ENCODE results near the gene RAD51B.
"Not testable (repeated sequence)": the region's sequence is repeated elsewhere in the genome, so short reads cannot be mapped to it uniquely, and the experiment has no call there.

RAD51B gene

DNA sequence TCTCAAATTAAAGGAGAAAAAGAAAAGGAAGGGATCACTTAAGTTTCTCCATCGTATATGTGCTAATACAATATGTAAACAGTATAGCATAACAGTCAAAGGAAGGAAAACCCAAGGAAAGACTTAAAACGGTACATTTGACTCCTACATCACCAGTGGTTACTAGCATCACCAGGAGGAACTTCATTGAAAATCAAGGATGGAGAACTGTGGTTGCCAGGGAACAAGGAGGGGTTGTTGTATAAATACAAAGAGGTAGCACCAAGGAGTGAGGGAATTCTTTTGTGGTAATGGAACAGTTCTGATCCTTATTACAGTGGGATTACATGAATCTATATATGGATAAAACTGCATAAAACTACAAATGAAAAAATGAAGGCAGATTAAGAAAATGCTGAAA, 4.8 kb upstream of the RAD51B start:
- H3K27ac ChIP-seq (ENCODE audit: low read length) = no peak overlapping the region
- no peaks in the 10 kb centered on the region for H3K27me3 ChIP-seq (ENCODE audit: control insufficient read depth, insufficient read depth, low read length)
- no peaks in the 10 kb centered on the region for H3K9me3 ChIP-seq (ENCODE audit: control insufficient read depth, low read depth, low read length)
- peak overlapping the region; percentile 87 for H3K9ac ChIP-seq (ENCODE audit: low read length)
- peak overlapping the region; percentile 73 for H3K4me3 ChIP-seq (ENCODE audit: low read length)
- peaks cover 31% of the 10 kb centered on the region for H3K36me3 ChIP-seq (ENCODE audit: control insufficient read depth, low read depth, low read length)
- H3K4me1 ChIP-seq (ENCODE audit: control insufficient read depth, low read depth, low read length) = peaks cover 7% of the 10 kb centered on the region

DNA sequence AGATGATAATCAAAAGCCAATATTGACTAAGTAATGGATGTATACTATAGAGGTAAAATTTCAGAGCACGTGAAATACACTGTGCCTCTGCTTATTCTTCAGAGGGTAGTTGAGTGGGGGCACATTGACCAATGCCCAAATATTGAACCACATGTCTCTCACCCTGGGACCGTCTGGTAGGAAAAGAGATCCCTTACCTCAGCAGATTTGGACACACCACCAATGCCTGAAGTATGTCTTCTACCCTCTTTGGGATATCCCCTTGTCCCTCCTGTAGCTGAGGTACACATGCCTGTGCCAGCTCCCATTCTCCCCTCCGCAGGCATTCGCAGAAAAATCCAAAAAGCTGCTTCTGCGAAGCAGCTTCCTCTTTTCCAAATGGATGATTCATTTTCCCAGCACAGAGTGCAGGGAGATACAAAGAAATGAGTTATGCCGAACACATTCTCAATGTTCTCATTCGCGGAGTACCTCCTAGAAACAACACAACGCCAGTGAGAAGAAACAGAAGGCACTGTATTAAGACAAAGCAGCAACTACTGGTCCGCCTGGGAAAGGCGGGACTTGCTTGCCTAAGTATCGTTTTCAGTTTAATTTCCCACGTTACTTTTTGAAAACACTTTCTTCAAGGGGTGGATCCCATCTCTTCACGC, 3.9 kb upstream of the RAD51B start:
- peaks cover 25% of the 10 kb centered on the region for H3K36me3 ChIP-seq (ENCODE audit: control insufficient read depth, low read depth, low read length)
- H3K4me3 ChIP-seq (ENCODE audit: low read length) = peak overlapping the region; percentile 73
- H3K9me3 ChIP-seq (ENCODE audit: control insufficient read depth, low read depth, low read length) = no peaks in the 10 kb centered on the region
- peak overlapping the region; percentile 21 for H3K27ac ChIP-seq (ENCODE audit: low read length)
- H3K9ac ChIP-seq (ENCODE audit: low read length) = peak overlapping the region; percentile 87
- H3K27me3 ChIP-seq (ENCODE audit: control insufficient read depth, insufficient read depth, low read length) = no peaks in the 10 kb centered on the region
- peaks cover 14% of the 10 kb centered on the region for H3K4me1 ChIP-seq (ENCODE audit: control insufficient read depth, low read depth, low read length)

DNA sequence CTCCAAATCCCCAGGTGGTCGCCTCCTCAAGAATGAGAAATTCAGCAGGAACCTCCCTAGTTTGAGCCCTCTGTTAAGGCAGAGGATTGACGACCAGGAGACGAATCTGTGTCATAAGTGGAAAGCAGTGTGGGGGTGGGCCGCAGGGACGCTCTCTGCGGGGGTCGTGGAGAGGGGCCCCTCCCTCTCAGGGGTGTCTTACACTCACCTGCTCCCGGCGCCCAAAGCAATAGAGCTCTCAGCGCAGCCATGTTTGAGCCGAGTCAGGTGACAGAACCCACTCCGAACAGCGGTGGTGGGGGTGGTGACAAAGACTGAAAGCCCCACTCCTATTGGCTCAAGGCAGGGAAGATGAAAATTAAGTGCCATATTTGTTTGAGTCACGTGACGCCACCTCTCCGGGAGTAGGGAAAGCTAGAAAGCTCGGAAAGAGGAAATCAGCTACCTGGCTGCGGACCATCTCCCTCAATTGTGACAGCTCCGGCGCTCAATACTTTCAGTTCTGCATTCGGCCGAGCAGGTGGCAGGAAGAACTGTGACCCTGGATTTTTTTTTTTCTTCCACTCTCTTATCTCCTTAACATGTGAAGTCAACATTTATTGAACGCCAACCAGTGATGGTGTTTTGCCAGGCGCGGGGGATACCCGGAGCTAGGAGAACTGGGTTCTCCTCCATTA, 3.1 kb upstream of the RAD51B start, which contains the start of gene ZFYVE26:
Gene ZFYVE26, minus strand, starts transcription at position 265 of the 677 bp plus-strand sequence. CDS start 627 bp downstream, outside the sequence.
- Histone ChIP-seq H3K36me3 (ENCODE audit: control insufficient read depth, low read depth, low read length) (peaks cover 19% of the 10 kb centered on the region), H3K4me1 (ENCODE audit: control insufficient read depth, low read depth, low read length) (peaks cover 15% of the 10 kb centered on the region), H3K27me3 (ENCODE audit: control insufficient read depth, insufficient read depth, low read length) (no peaks in the 10 kb centered on the region), H3K27ac (ENCODE audit: low read length) (peak within 1 kb of the TSS; percentile 64), H3K4me3 (ENCODE audit: low read length) (peak within 1 kb of the TSS; percentile 73), H3K9ac (ENCODE audit: low read length) (peak within 1 kb of the TSS; percentile 87), H3K9me3 (ENCODE audit: control insufficient read depth, low read depth, low read length) (no peaks in the 10 kb centered on the region)

DNA sequence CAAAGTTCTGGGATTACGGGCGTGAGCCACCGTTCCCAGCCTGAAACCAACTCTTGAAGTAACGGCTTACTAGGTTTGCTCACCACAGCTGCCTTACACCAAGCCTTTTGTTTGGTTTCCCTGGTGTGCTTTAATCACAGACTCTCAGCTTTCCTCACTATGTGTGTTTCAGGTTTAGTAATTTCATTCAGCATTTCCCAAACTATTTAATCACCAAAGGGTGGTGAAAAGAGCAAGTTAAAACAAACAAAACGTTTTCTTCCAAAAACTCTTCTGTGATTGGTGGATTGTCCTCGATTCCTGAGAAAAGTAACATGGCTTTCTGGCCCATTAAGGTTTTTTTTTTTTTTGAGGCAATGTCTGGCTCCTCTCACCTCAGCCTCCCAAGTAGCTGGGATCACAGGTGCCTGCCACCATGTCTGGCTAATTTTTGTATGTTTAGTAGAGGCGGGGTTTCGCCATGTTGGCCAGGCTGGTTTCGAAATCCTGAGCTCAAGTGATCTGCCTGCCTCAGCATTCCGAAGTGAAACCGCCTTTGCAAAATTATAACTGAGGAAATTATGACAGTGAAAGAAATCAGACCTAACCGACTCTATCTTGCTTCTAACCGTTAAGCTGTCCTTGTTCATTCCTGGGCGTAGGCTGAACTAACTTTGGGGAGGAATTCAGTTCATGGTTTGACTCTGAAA, 1.7 kb upstream of the RAD51B start:
- Histone ChIP-seq H3K36me3 (ENCODE audit: control insufficient read depth, low read depth, low read length) (peaks cover 10% of the 10 kb centered on the region), H3K27ac (ENCODE audit: low read length) (no peak overlapping the region), H3K9me3 (ENCODE audit: control insufficient read depth, low read depth, low read length) (no peaks in the 10 kb centered on the region), H3K27me3 (ENCODE audit: control insufficient read depth, insufficient read depth, low read length) (no peaks in the 10 kb centered on the region), H3K4me1 (ENCODE audit: control insufficient read depth, low read depth, low read length) (peaks cover 15% of the 10 kb centered on the region), H3K4me3 (ENCODE audit: low read length) (no peak overlapping the region), H3K9ac (ENCODE audit: low read length) (no peak overlapping the region)

DNA sequence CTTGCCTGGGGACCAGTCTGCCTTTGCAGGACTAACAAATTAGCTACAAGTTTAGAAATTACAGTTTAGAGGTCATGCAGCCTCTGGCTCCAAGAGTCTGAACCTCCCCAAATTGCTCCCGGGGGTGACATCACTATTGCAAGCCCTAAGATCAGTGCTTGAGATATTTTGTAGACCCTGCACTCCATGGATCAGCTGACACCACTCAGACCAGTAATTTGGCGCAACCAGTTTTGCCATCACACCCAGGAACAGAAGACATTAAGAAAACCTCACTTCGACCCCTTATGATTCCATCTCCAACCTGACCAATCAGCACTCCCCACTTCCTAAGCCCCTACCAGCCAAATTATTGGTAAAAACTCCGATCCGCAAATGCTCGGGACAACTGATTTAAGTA, 1.1 kb upstream of the RAD51B start:
- not testable (repeated sequence) for H3K4me3 ChIP-seq (ENCODE audit: low read length); H3K27ac ChIP-seq (ENCODE audit: low read length); H3K36me3 ChIP-seq (ENCODE audit: control insufficient read depth, low read depth, low read length); H3K9me3 ChIP-seq (ENCODE audit: control insufficient read depth, low read depth, low read length); H3K9ac ChIP-seq (ENCODE audit: low read length); H3K27me3 ChIP-seq (ENCODE audit: control insufficient read depth, insufficient read depth, low read length)
- H3K4me1 ChIP-seq (ENCODE audit: control insufficient read depth, low read depth, low read length) = peaks cover 15% of the 10 kb centered on the region

DNA sequence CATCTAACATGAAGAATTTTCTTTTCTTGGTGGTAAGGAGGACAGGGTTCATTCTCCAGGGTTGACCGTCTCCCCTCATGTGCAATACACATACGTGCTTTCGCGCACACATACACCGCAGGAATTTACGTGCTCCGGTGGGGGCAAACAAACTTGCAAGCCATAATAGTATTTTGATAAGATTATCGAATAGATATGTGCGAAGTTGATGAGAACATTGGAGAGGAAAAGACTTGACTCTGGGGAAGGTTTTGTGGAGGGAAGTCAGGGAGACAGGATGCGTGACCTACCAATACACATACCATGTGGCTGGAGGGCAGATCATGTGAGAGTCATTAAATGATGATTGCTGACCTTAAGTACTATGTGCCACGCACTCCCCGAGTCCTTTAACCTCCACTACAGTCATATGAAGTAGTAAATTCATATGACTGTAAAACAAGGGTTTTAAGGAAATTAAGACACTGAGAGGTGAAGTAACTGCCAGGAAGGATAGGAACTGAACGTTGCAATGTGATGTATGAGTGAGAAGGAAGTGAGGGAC, 921 bp downstream of the RAD51B start:
- Histone ChIP-seq H3K27ac (ENCODE audit: low read length) (peak overlapping the region; percentile 86), H3K4me3 (ENCODE audit: low read length) (peak overlapping the region; percentile 99), H3K9ac (ENCODE audit: low read length) (peak overlapping the region; percentile 95), H3K4me1 (ENCODE audit: control insufficient read depth, low read depth, low read length) (peaks cover 8% of the 10 kb centered on the region), H3K9me3 (ENCODE audit: control insufficient read depth, low read depth, low read length) (no peaks in the 10 kb centered on the region), H3K36me3 (ENCODE audit: control insufficient read depth, low read depth, low read length) (no peaks in the 10 kb centered on the region), H3K27me3 (ENCODE audit: control insufficient read depth, insufficient read depth, low read length) (no peaks in the 10 kb centered on the region)

DNA sequence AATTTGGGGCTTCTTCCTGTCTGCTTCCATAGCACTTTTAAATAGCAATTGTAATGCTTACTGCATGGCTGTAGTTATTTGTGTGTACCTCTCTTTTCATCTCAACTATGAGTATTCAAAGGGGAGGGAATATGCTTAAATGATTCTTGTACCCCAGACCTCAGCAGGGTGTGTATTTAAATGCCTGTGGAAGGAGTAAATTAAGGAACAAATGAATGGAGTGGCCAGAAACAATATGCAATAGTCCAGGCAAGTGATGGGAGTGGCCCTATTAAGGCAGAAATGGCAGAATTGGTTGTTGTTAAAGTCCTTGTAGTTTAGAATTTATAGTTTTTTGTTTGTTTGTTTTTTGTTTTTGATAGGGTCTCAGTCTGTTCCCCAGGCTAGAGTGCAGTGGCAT, 1.5 kb downstream of the RAD51B start:
- no peak overlapping the region for H3K4me3 ChIP-seq (ENCODE audit: low read length)
- no peaks in the 10 kb centered on the region for H3K9me3 ChIP-seq (ENCODE audit: control insufficient read depth, low read depth, low read length)
- peaks cover 8% of the 10 kb centered on the region for H3K4me1 ChIP-seq (ENCODE audit: control insufficient read depth, low read depth, low read length)
- no peak overlapping the region for H3K9ac ChIP-seq (ENCODE audit: low read length)
- H3K36me3 ChIP-seq (ENCODE audit: control insufficient read depth, low read depth, low read length) = no peaks in the 10 kb centered on the region
- no peaks in the 10 kb centered on the region for H3K27me3 ChIP-seq (ENCODE audit: control insufficient read depth, insufficient read depth, low read length)
- H3K27ac ChIP-seq (ENCODE audit: low read length) = no peak overlapping the region

DNA sequence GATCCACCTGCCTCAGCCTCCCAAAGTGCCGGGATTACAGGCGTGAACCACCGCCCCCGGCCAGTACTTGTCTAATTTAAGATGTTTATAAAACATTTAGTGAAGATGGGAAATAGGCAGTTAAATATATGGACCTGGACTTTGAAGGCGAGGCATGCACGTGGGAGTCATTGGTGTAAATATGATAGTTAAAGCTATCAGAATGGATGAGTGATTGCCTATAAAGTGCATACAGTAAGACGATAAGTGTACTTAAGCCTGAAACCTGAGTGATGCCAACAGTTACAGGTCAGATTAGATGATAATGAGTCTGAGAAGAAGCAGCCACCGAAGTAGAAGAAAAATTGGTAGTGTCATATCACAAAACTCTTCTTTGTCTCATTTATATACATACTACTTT, 11.5 kb downstream of the RAD51B start:
- Histone ChIP-seq H3K27ac (ENCODE audit: low read length) (no peak overlapping the region), H3K4me3 (ENCODE audit: low read length) (no peak overlapping the region), H3K4me1 (ENCODE audit: control insufficient read depth, low read depth, low read length) (no peaks in the 10 kb centered on the region), H3K36me3 (ENCODE audit: control insufficient read depth, low read depth, low read length) (no peaks in the 10 kb centered on the region), H3K9me3 (ENCODE audit: control insufficient read depth, low read depth, low read length) (no peaks in the 10 kb centered on the region), H3K9ac (ENCODE audit: low read length) (no peak overlapping the region), H3K27me3 (ENCODE audit: control insufficient read depth, insufficient read depth, low read length) (no peaks in the 10 kb centered on the region)

DNA sequence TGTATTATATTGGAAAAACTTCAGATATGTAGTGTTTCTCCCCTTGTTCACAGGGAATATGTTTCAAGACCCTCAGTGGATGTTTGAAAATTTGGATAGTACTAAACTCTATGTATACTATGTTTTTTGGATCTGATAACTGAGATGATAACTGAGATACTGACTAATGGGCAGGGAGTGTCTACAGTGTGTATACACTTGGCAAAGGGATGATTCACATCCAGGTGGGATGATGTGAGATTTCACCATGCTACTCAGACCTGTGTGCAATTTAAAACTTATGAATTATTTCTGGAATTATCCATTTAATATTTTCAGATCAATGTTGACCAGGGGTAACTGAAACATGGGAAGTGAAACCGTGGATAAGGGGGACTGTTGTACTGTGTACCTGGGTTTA, 13.8 kb downstream of the RAD51B start:
- no peaks in the 10 kb centered on the region for H3K27me3 ChIP-seq (ENCODE audit: control insufficient read depth, insufficient read depth, low read length)
- H3K4me1 ChIP-seq (ENCODE audit: control insufficient read depth, low read depth, low read length) = no peaks in the 10 kb centered on the region
- H3K9me3 ChIP-seq (ENCODE audit: control insufficient read depth, low read depth, low read length) = no peaks in the 10 kb centered on the region

DNA sequence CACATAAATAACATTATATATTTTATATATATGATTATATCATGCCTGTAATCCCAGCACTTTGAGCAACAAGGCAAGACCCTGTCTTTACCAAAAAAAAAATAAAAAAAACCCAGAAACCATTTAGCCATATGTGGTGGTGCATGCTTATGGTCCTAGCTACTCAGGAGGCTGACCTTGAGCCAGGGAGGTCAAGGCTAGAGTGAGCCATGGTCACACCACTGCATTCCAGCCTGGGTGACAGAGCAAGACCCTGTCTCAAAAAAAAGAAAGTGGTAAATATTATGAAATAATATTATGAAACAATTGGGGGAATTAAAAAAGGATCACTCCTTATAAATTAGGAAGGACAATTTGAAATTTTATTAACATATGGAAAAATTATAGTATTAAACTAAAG, 16.0 kb downstream of the RAD51B start:
- Histone ChIP-seq H3K4me3 (ENCODE audit: low read length) (no peak overlapping the region), H3K36me3 (ENCODE audit: control insufficient read depth, low read depth, low read length) (no peaks in the 10 kb centered on the region), H3K27me3 (ENCODE audit: control insufficient read depth, insufficient read depth, low read length) (no peaks in the 10 kb centered on the region), H3K9me3 (ENCODE audit: control insufficient read depth, low read depth, low read length) (no peaks in the 10 kb centered on the region), H3K9ac (ENCODE audit: low read length) (no peak overlapping the region), H3K27ac (ENCODE audit: low read length) (no peak overlapping the region), H3K4me1 (ENCODE audit: control insufficient read depth, low read depth, low read length) (no peaks in the 10 kb centered on the region)

More for the DNA sequence above, 13.8 kb downstream of the RAD51B start:
- Histone ChIP-seq H3K27ac (ENCODE audit: low read length) (no peak overlapping the region), H3K36me3 (ENCODE audit: control insufficient read depth, low read depth, low read length) (no peaks in the 10 kb centered on the region), H3K4me3 (ENCODE audit: low read length) (no peak overlapping the region), H3K9ac (ENCODE audit: low read length) (no peak overlapping the region)

DNA sequence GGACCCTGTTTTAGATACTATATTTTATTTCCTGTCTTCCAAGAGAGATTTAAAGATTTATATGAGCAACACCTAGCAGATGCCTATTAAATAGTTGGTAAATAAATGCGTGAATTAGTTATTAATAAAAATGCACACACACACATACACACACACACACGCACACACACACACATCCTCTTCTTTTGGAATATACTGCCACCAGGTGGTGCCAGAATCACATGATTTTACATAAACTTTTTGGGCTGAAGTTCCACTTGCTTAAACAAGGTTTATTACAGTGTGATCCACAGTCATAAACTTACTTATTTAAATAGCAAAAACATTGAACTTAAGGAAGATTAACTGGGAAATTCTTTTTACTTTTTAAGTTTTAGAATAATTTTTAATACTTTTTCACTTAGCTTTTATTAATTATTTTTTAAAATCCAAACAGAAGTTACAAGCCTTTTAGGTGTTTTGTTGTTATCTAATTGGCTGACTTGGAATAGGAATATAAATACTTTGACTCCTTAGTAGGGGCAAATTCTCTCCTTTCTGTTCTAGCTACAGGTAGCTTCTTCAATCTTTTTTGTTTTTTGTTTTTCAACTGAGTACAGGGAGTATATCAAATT, 17.5 kb downstream of the RAD51B start:
- H3K36me3 ChIP-seq (ENCODE audit: control insufficient read depth, low read depth, low read length) = no peaks in the 10 kb centered on the region
- H3K4me1 ChIP-seq (ENCODE audit: control insufficient read depth, low read depth, low read length) = no peaks in the 10 kb centered on the region
- H3K9me3 ChIP-seq (ENCODE audit: control insufficient read depth, low read depth, low read length) = no peaks in the 10 kb centered on the region
- H3K9ac ChIP-seq (ENCODE audit: low read length) = no peak overlapping the region
- no peak overlapping the region for H3K27ac ChIP-seq (ENCODE audit: low read length)
- no peaks in the 10 kb centered on the region for H3K27me3 ChIP-seq (ENCODE audit: control insufficient read depth, insufficient read depth, low read length)
- no peak overlapping the region for H3K4me3 ChIP-seq (ENCODE audit: low read length)

Data from iPS-18a (cell line).